GM23248 (cell line): ENCODE measurements around the gene RPL29. TPM values are rescaled to one million over a fixed set of nuclear protein-coding genes. Genes with fewer than 3 reads are reported as not detected.
"Not testable (repeated sequence)": the region's sequence is repeated elsewhere in the genome, so short reads cannot be mapped to it uniquely, and the experiment has no call there.

ENCODE experiments used
- DNase-seq: peaks from one replicate; pipeline ENCODE4 v3.0.0-alpha.2; 2015
- H2AFZ ChIP-seq: fragments of 200-600 bp; sonication (generic); 2 replicates; pipeline ENCODE4 v1.6.1; 2016; ENCODE audit warnings: antibody characterized with exemption
- H3F3A ChIP-seq: fragments of 200-600 bp; sonication (generic); 2 replicates; pipeline ENCODE4 v1.6.1; 2016; ENCODE audit warnings: mild to moderate bottlenecking, antibody characterized with exemption, mixed run types; ENCODE audit not compliant: insufficient read depth
- H3K27ac ChIP-seq: fragments of 200-600 bp; sonication (generic); 2 replicates; pipeline ENCODE4 v1.5.1; 2016; ENCODE audit warnings: mild to moderate bottlenecking
- H3K27me3 ChIP-seq: fragments of 200-600 bp; sonication (generic); replicated peaks from 2 replicates; pipeline ENCODE4 v1.6.1; 2016; ENCODE audit warnings: mild to moderate bottlenecking; ENCODE audit not compliant: insufficient read depth
- H3K36me3 ChIP-seq: fragments of 200-600 bp; sonication (generic); 2 replicates; pipeline ENCODE4 v1.6.1; 2016; ENCODE audit warnings: low read depth, mild to moderate bottlenecking
- H3K4me1 ChIP-seq: fragments of 200-600 bp; sonication (generic); 2 replicates; pipeline ENCODE4 v1.6.1; 2016; ENCODE audit warnings: mild to moderate bottlenecking; ENCODE audit not compliant: insufficient read depth
- H3K4me2 ChIP-seq: fragments of 200-600 bp; sonication (generic); one replicate; pipeline ENCODE4 v1.6.1; 2016; ENCODE audit warnings: mild to moderate bottlenecking; ENCODE audit not compliant: unreplicated experiment
- H3K4me3 ChIP-seq: fragments of 200-600 bp; sonication (generic); 2 replicates; pipeline ENCODE4 v1.5.1; 2016; ENCODE audit warnings: mild to moderate bottlenecking
- H3K79me2 ChIP-seq: fragments of 200-600 bp; sonication (generic); 2 replicates; pipeline ENCODE4 v1.6.1; 2016; ENCODE audit warnings: mild to moderate bottlenecking; ENCODE audit not compliant: insufficient read depth
- H3K9ac ChIP-seq: fragments of 200-600 bp; sonication (generic); 2 replicates; pipeline ENCODE4 v1.6.1; 2016; ENCODE audit warnings: mild to moderate bottlenecking
- H3K9me2 ChIP-seq: fragments of 200-600 bp; sonication (generic); 2 replicates; pipeline ENCODE4 v1.6.1; 2016; ENCODE audit warnings: mixed run types, mild to moderate bottlenecking, moderate library complexity; ENCODE audit not compliant: insufficient read depth
- H3K9me3 ChIP-seq: fragments of 200-600 bp; sonication (generic); one replicate; pipeline ENCODE4 v1.6.1; 2017; ENCODE audit warnings: low read depth
- H4K20me1 ChIP-seq: fragments of 200-600 bp; sonication (generic); 2 replicates; pipeline ENCODE4 v1.6.0; 2016; ENCODE audit not compliant: insufficient read depth
- EZH2 ChIP-seq: fragments of 200-600 bp; sonication (generic); IDR thresholded peaks from 2 replicates; pipeline ENCODE4 v1.6.1; 2018; ENCODE audit warnings: antibody characterized with exemption, mild to moderate bottlenecking; ENCODE audit not compliant: insufficient read depth, poor library complexity, severe bottlenecking
- EZH2phosphoT487 ChIP-seq: fragments of 200-600 bp; sonication (generic); IDR thresholded peaks from 2 replicates; pipeline ENCODE4 v1.6.1; 2018; ENCODE audit warnings: antibody characterized with exemption, moderate library complexity, mild to moderate bottlenecking, low read depth; ENCODE audit not compliant: insufficient read depth
- WGBS, 2 experiments: methylation state at CpG; one replicate each; pipeline ENCODE4 v1.1.6; 2015 to 2017; ENCODE audit warnings: low lambda C conversion rate in 2 of 2, low coverage in 1 of 2; ENCODE audit errors: missing lambda C conversion rate in 2 of 2; 5-methylcytosine and 5-hydroxymethylcytosine counted together
- in situ Hi-C: fragments of 300-500 bp; cut with MboI; formaldehyde crosslinking; loops from 2 replicates; pipeline ENCODE4 v1.15.0; 2020
- polyA plus RNA-seq: library from polyadenylated mRNA; unstranded; fragments of >200 nt; fragmentation: Nextera tagmentation; extraction: Ambion mirVana; gene quantifications from 2 replicates; pipeline ENCODE4 v1.2.1, GENCODE V29; 2016
- total RNA-seq: library from RNA; depleted of rRNA; stranded (reverse); fragments of >200 nt; shearing (Covaris generic); gene quantifications from 2 replicates; pipeline ENCODE4 v1.2.3, GENCODE V29; 2014; rRNA removed

RPL29 gene
- total RNA-seq (965 and 1,164 TPM in 2 replicates), polyA plus RNA-seq (665 and 690 TPM in 2 replicates)

GRCh38 chr3:51995346-51996163 lies at the start of gene RPL29:
Gene RPL29 (minus strand): TSS chr3:51995895. CDS start chr3:51995461, 434 bp downstream.
- Histone ChIP-seq H3K36me3 (peaks cover 23% of the 10 kb centered on the region; the same call in 1 of the 2 replicates), H3K9me2 (no peaks in the 10 kb centered on the region), H3K9ac (peak within 1 kb of the TSS; percentile 99), H3K27ac (peak within 1 kb of the TSS; percentile 88), H3K27me3 (no peaks in the 10 kb centered on the region), H4K20me1 (peaks cover 3% of the 10 kb centered on the region; the same call in 1 of the 2 replicates), H3K4me1 (peaks cover 8% of the 10 kb centered on the region), H3F3A (peaks cover 32% of the 10 kb centered on the region), H3K9me3 (no peaks in the 10 kb centered on the region), H3K4me3 (peak within 1 kb of the TSS; percentile 100), H3K4me2 (peak within 1 kb of the TSS; percentile 98), H2AFZ (peak within 1 kb of the TSS; percentile 95), H3K79me2 (peaks cover 42% of the 10 kb centered on the region)
- in situ Hi-C loops: no loop called here
- DNase-seq: peak; percentile 98
- TF ChIP-seq EZH2phosphoT487: no peak
- TF ChIP-seq EZH2: no peak
- 1 to 2% methylated on average over 40 of the region's 40 CpGs for WGBS, 2 experiments

GRCh38 chr3:52044869-52045619 lies 49.3 kb upstream of the RPL29 start:
- in situ Hi-C loops: no loop called here
- H3K9me2 ChIP-seq: no peaks in the 10 kb centered on the region
- peak overlapping the region; percentile 94 for H3K27ac ChIP-seq
- H4K20me1 ChIP-seq: no peaks in the 10 kb centered on the region
- no peak for DNase-seq
- peaks cover 21% of the 10 kb centered on the region for H3F3A ChIP-seq
- no peaks in the 10 kb centered on the region for H3K27me3 ChIP-seq
- no peak for TF ChIP-seq EZH2phosphoT487
- TF ChIP-seq EZH2: no peak
- H3K79me2 ChIP-seq: peaks cover 11% of the 10 kb centered on the region
- no peak overlapping the region for H3K4me3 ChIP-seq
- no peak overlapping the region for H3K4me2 ChIP-seq
- H3K9ac ChIP-seq: peak overlapping the region; percentile 8; the same call in 1 of the 2 replicates
- 96% methylated on average over 16 of the region's 18 CpGs for WGBS, 2 experiments
- H3K36me3 ChIP-seq: peaks cover 6% of the 10 kb centered on the region; the same call in 1 of the 2 replicates
- no peak overlapping the region for H2AFZ ChIP-seq
- no peaks in the 10 kb centered on the region for H3K9me3 ChIP-seq
- peaks cover 27% of the 10 kb centered on the region for H3K4me1 ChIP-seq

GRCh38 chr3:52043750-52044149 lies 48.1 kb upstream of the RPL29 start:
- whole genome bisulfite sequencing, 2 experiments: 77 to 80% methylated on average over 6 of the region's 6 CpGs
- Histone ChIP-seq H3K9me3 (no peaks in the 10 kb centered on the region), H3K4me2 (no peak overlapping the region), H3K4me1 (peaks cover 27% of the 10 kb centered on the region), H3K36me3 (0 out of 2 replicates have a peak, but pooled peaks cover under 1% of the 10 kb centered on the region), H3K9ac (no peak overlapping the region), H3K79me2 (no peaks in the 10 kb centered on the region), H2AFZ (no peak overlapping the region), H3K27ac (no peak overlapping the region), H3K4me3 (no peak overlapping the region), H3F3A (peaks cover 16% of the 10 kb centered on the region), H4K20me1 (no peaks in the 10 kb centered on the region), H3K9me2 (no peaks in the 10 kb centered on the region), H3K27me3 (no peaks in the 10 kb centered on the region)
- DNase-seq: no peak
- TF ChIP-seq EZH2phosphoT487 (no peak), EZH2 (no peak)
- in situ Hi-C loops: no loop called here

GRCh38 chr3:52043039-52043438 lies 47.3 kb upstream of the RPL29 start:
- H3K9ac ChIP-seq, DNase-seq, H3K9me2 ChIP-seq, H3K4me3 ChIP-seq, H3K36me3 ChIP-seq, in situ Hi-C loops, H3K27me3 ChIP-seq, H2AFZ ChIP-seq, H3K9me3 ChIP-seq, H4K20me1 ChIP-seq, H3K27ac ChIP-seq, H3K79me2 ChIP-seq, H3K4me2 ChIP-seq: not testable (repeated sequence)
- Histone ChIP-seq H3F3A (peaks cover 12% of the 10 kb centered on the region; the same call in 1 of the 2 replicates), H3K4me1 (peaks cover 27% of the 10 kb centered on the region)
- 92 to 97% methylated on average over 1 of the region's 1 CpG for WGBS, 2 experiments
